GM12878 (cell line): ENCODE data around the gene GDI2. TPM values are rescaled to one million over a fixed set of nuclear protein-coding genes. Genes with fewer than 3 reads are reported as not detected.

ENCODE experiments used
- CREM ChIP-seq: IDR thresholded peaks from 2 replicates; pipeline ENCODE4 v1.6.1; 2014; ENCODE audit warnings: antibody characterized with exemption, low read depth
- DPF2 ChIP-seq: fragments of 450-650 bp; IDR thresholded peaks from 2 replicates; pipeline ENCODE4 v1.6.1; 2017; ENCODE audit warnings: mild to moderate bottlenecking
- EED ChIP-seq: sonication (generic); IDR thresholded peaks from 2 replicates; pipeline ENCODE4 v1.6.1; 2016; ENCODE audit warnings: antibody characterized with exemption, low read depth
- ESRRA ChIP-seq: IDR thresholded peaks from 2 replicates; pipeline ENCODE4 v1.6.1; 2012; ENCODE audit warnings: mild to moderate bottlenecking, low read length, improper control_type of control experiment
- GABPA ChIP-seq: IDR thresholded peaks from 2 replicates; pipeline ENCODE4 v1.6.1; 2014; ENCODE audit warnings: antibody characterized with exemption, low read depth, mild to moderate bottlenecking, inconsistent platforms
- MXI1 ChIP-seq: fragments of 150-350 bp; IDR thresholded peaks from 2 replicates; pipeline ENCODE4 v1.6.1; 2011; ENCODE audit warnings: low read depth, mild to moderate bottlenecking, inconsistent platforms, low read length, improper control_type of control experiment
- NFIC ChIP-seq: IDR thresholded peaks from 2 replicates; pipeline ENCODE4 v1.6.1; 2012; ENCODE audit warnings: low read depth, mild to moderate bottlenecking, inconsistent platforms, low read length, moderate library complexity
- NRF1 ChIP-seq: conservative IDR thresholded peaks from 2 replicates; pipeline ENCODE4 v1.6.1; 2011; ENCODE audit warnings: mild to moderate bottlenecking, low read depth, low read length, improper control_type of control experiment
- RB1 ChIP-seq: fragments of 450-650 bp; formaldehyde crosslinking; IDR thresholded peaks from 2 replicates; pipeline ENCODE4 v1.6.1; 2017; ENCODE audit warnings: mild to moderate bottlenecking, borderline replicate concordance
- RUNX3 ChIP-seq: IDR thresholded peaks from 2 replicates; pipeline ENCODE4 v1.6.1; 2012; ENCODE audit warnings: low read length, inconsistent platforms
- SP1 ChIP-seq: IDR thresholded peaks from one replicate; pipeline ENCODE4 v1.6.1; 2011; ENCODE audit warnings: low read depth, low read length
- SREBF2 ChIP-seq: IDR thresholded peaks from 2 replicates; pipeline ENCODE4 v1.6.1; 2012; ENCODE audit warnings: mild to moderate bottlenecking, low read length
- STAT1 ChIP-seq: fragments of 450-650 bp; conservative IDR thresholded peaks from 2 replicates; pipeline ENCODE4 v1.6.1; 2014; ENCODE audit warnings: antibody characterized with exemption, mild to moderate bottlenecking
- YBX1 ChIP-seq: fragments of 450-650 bp; IDR thresholded peaks from 2 replicates; pipeline ENCODE4 v1.6.1; 2016; ENCODE audit warnings: antibody characterized with exemption
- ZNF384 ChIP-seq: IDR thresholded peaks from 2 replicates; pipeline ENCODE4 v1.6.1; 2012; ENCODE audit warnings: low read depth, mild to moderate bottlenecking, low read length, improper control_type of control experiment, borderline replicate concordance
- polyA plus RNA-seq, 11 experiments: library from polyadenylated mRNA; depleted of rRNA in 4 of 11; unstranded in 6 of 11; stranded (reverse) in 5 of 11; fragments of >200 nt; fragmentation: Nextera tagmentation in 4 of 11; fragmentation: Illumina TruSeq in 1 of 11; extraction: Ambion mirVana in 4 of 11; extraction: Trizol in 1 of 11; gene quantifications; 1 replicate in 1 of 11; 2 replicates in 10 of 11; pipeline versions ENCODE4 v1.2.1 to v1.2.3, GENCODE V29; 2011 to 2016; ENCODE audit warnings: inconsistent platforms in 2 of 11, missing spikeins in 2 of 11, low read depth in 1 of 11
- total RNA-seq, 4 experiments: library from RNA; depleted of rRNA in 3 of 4; stranded (reverse); fragments of >200 nt in 3 of 4; fragmentation: Illumina TruSeq in 1 of 4; extraction: Trizol in 1 of 4; gene quantifications; 2 replicates each; pipeline versions ENCODE4 v1.2.1 to v1.2.3, GENCODE V29; 2013 to 2021
- TF ChIP-seq, protein P1 (sequence below): fragments of 450-650 bp; IDR thresholded peaks from 2 replicates; pipeline ENCODE4 v1.6.1; 2017; ENCODE audit warnings: mild to moderate bottlenecking, low read depth, inconsistent platforms; ENCODE audit not compliant: poor library complexity, severe bottlenecking
- TF ChIP-seq, protein P2 (sequence below): fragments of 450-650 bp; IDR thresholded peaks from 2 replicates; pipeline ENCODE4 v1.6.1; 2018; ENCODE audit warnings: borderline replicate concordance, mild to moderate bottlenecking; ENCODE audit not compliant: partially characterized antibody
- TF ChIP-seq, protein P3 (sequence below): IDR thresholded peaks from 2 replicates; pipeline ENCODE4 v1.6.1; 2011; ENCODE audit warnings: low read depth, low read length, improper control_type of control experiment, borderline replicate concordance
- TF ChIP-seq, protein P4 (sequence below): fragments of 450-650 bp; IDR thresholded peaks from 2 replicates; pipeline ENCODE4 v1.6.1; 2014; ENCODE audit warnings: mild to moderate bottlenecking

Gene GDI2
- total and polyA plus RNA-seq, 10 of the 15 experiments (the other 5 are each of a cell fraction or from before 2014, with no cell fraction given), result 261 to 395 (median 276) TPM

DNA sequence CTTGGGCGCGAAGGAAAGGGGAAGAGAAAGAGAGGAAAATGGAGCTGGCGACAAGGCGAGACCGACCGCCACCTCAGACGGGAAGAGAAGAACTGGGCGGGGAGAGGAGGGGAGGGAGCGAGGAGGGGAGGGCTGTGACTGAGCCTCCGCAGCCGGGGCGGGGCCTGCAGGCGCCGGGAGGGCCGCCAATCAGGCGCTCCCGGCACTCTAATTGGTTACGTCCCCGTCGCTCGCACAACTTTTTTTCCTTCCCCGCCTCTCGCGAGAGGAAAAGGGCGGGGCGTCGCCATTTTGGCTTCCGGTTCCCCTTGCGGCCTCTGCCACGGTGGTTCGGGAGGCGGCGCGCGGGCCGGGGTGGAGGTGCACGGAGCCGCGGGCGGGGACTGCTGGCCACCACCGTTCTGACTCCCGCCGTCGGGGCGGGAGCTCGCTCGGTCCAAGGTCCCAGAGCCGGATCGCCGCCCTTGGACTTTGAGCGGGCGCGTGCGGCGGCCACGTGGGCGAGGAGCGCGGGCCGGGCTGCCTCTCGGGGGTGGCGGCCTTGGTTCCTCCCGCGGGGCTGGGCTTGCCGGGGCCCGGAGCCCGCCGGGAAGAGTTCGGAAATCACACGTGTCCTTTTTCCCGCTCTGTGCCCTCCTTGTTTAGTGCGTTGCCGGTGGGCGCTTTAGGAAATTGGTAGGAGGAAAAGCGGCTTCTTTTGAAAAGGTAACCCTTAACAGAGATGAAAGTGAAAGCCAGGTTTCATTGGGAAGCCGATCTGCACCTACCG lies at the start of gene GDI2 (continued):
- TF ChIP-seq, protein P1, sequence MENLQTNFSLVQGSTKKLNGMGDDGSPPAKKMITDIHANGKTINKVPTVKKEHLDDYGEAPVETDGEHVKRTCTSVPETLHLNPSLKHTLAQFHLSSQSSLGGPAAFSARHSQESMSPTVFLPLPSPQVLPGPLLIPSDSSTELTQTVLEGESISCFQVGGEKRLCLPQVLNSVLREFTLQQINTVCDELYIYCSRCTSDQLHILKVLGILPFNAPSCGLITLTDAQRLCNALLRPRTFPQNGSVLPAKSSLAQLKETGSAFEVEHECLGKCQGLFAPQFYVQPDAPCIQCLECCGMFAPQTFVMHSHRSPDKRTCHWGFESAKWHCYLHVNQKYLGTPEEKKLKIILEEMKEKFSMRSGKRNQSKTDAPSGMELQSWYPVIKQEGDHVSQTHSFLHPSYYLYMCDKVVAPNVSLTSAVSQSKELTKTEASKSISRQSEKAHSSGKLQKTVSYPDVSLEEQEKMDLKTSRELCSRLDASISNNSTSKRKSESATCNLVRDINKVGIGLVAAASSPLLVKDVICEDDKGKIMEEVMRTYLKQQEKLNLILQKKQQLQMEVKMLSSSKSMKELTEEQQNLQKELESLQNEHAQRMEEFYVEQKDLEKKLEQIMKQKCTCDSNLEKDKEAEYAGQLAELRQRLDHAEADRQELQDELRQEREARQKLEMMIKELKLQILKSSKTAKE, result no peak
- TF ChIP-seq, protein P2, sequence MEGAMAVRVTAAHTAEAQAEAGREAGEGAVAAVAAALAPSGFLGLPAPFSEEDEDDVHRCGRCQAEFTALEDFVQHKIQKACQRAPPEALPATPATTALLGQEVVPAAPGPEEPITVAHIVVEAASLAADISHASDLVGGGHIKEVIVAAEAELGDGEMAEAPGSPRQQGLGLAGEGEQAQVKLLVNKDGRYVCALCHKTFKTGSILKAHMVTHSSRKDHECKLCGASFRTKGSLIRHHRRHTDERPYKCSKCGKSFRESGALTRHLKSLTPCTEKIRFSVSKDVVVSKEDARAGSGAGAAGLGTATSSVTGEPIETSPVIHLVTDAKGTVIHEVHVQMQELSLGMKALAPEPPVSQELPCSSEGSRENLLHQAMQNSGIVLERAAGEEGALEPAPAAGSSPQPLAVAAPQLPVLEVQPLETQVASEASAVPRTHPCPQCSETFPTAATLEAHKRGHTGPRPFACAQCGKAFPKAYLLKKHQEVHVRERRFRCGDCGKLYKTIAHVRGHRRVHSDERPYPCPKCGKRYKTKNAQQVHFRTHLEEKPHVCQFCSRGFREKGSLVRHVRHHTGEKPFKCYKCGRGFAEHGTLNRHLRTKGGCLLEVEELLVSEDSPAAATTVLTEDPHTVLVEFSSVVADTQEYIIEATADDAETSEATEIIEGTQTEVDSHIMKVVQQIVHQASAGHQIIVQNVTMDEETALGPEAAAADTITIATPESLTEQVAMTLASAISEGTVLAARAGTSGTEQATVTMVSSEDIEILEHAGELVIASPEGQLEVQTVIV, result peak; percentile 54
- TF ChIP-seq ZNF384, result peak; percentile 96
- peak; percentile 58; the same call in 1 of the 2 replicates for TF ChIP-seq ESRRA
- no peak for TF ChIP-seq SREBF2
- TF ChIP-seq, protein P3, sequence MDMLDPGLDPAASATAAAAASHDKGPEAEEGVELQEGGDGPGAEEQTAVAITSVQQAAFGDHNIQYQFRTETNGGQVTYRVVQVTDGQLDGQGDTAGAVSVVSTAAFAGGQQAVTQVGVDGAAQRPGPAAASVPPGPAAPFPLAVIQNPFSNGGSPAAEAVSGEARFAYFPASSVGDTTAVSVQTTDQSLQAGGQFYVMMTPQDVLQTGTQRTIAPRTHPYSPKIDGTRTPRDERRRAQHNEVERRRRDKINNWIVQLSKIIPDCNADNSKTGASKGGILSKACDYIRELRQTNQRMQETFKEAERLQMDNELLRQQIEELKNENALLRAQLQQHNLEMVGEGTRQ, result no peak; the same call in 1 of the 2 replicates
- peak; percentile 97 for TF ChIP-seq DPF2
- peak; percentile 76; the same call in 1 of the 2 replicates for TF ChIP-seq GABPA
- TF ChIP-seq RB1, result peak; percentile 97; the same call in 1 of the 2 replicates
- TF ChIP-seq NRF1, result no peak
- peak; percentile 93 for TF ChIP-seq MXI1
- peak; percentile 43; the same call in 1 of the 2 replicates for TF ChIP-seq EED
- TF ChIP-seq YBX1, result no peak
- peak; percentile 62 for TF ChIP-seq CREM
- TF ChIP-seq, protein P4, sequence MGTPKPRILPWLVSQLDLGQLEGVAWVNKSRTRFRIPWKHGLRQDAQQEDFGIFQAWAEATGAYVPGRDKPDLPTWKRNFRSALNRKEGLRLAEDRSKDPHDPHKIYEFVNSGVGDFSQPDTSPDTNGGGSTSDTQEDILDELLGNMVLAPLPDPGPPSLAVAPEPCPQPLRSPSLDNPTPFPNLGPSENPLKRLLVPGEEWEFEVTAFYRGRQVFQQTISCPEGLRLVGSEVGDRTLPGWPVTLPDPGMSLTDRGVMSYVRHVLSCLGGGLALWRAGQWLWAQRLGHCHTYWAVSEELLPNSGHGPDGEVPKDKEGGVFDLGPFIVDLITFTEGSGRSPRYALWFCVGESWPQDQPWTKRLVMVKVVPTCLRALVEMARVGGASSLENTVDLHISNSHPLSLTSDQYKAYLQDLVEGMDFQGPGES, result peak; percentile 33; the same call in 1 of the 2 replicates
- peak; percentile 3; the same call in 1 of the 2 replicates for TF ChIP-seq RUNX3
- TF ChIP-seq NFIC, result peak; percentile 45; the same call in 1 of the 2 replicates
- TF ChIP-seq SP1, result peak; percentile 94
- TF ChIP-seq STAT1, result peak; percentile 66; the same call in 1 of the 2 replicates
